A549 (cell line): ENCODE data around the gene SLC6A2.

Source experiments
- MAX ChIP-seq: IDR thresholded peaks from 2 replicates; pipeline ENCODE4 v1.6.1; 2012
- MAZ ChIP-seq: fragments of 150-350 bp; IDR thresholded peaks from 2 replicates; pipeline ENCODE4 v1.6.1; 2014; ENCODE audit warnings: antibody characterized with exemption, low read depth, low read length, borderline replicate concordance

GRCh38 chr16:55737318-55737717 lies 81.5 kb downstream of the SLC6A2 start:
- no peak for TF ChIP-seq MAX
- no peak for TF ChIP-seq MAZ
